ENCODE results near the gene USP6NL. TPM values are rescaled to one million over a fixed set of nuclear protein-coding genes. Genes with fewer than 3 reads are reported as not detected.

Gene USP6NL
- total and polyA plus RNA-seq, 2 of the 13 experiments (the other 11 are each of a cell fraction or from before 2014, with no cell fraction given) = 10.5 to 22.9 TPM

DNA sequence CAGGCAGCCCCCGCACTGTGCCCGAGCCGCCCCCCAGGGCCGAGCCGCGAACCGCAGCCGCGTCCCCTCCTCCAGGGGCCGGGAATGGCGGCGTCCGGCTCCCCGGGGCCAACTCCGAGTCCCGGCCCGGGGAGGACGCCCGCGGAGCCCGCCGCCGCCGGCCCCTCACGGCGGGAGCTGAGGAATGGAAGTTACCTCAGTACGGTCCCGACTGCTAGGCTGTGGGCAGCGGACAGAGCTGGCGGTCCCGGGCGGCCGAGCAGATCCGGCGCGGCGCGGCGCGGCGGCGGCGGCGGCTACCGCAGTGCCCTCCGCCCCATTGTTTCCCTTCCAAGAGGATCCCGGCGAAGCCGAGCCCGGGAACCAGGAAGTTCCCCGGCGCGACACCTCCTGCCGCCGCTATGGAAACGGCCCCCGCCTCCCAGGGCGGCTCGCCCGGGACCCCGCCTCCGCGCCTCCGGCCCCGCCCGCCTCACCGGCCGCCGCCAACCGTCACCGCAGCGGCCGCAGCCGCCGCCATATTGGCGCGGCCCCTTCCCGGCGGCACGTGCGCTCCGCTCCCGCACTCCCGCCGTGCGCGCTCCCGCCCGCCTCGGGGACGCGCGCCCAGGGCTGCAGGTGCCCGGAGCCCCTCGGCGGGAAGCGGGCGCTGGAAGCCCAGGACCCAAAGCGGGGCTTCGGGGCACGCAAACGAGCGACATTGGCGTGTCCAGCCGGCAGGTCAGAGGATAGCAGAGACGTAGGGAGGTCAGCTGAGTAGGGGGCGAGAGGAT lies at the start of gene USP6NL (continued):
- TF ChIP-seq, protein P1, sequence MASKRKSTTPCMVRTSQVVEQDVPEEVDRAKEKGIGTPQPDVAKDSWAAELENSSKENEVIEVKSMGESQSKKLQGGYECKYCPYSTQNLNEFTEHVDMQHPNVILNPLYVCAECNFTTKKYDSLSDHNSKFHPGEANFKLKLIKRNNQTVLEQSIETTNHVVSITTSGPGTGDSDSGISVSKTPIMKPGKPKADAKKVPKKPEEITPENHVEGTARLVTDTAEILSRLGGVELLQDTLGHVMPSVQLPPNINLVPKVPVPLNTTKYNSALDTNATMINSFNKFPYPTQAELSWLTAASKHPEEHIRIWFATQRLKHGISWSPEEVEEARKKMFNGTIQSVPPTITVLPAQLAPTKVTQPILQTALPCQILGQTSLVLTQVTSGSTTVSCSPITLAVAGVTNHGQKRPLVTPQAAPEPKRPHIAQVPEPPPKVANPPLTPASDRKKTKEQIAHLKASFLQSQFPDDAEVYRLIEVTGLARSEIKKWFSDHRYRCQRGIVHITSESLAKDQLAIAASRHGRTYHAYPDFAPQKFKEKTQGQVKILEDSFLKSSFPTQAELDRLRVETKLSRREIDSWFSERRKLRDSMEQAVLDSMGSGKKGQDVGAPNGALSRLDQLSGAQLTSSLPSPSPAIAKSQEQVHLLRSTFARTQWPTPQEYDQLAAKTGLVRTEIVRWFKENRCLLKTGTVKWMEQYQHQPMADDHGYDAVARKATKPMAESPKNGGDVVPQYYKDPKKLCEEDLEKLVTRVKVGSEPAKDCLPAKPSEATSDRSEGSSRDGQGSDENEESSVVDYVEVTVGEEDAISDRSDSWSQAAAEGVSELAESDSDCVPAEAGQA (IDR thresholded peaks at IDR 0.05; ENCODE audit: low read depth) = peak; percentile 84; the same call in 1 of the 2 replicates
- TF ChIP-seq, protein P1 (CRISPR knock-in tag; IDR thresholded peaks at IDR 0.05; ENCODE audit: borderline replicate concordance) = no peak
- TF ChIP-seq ZNF460 (CRISPR knock-in tag; IDR thresholded peaks at IDR 0.05; ENCODE audit: borderline replicate concordance) = no peak
- TF ChIP-seq AHR (CRISPR knock-in tag; IDR thresholded peaks at IDR 0.05) = no peak
- peak; percentile 26 for TF ChIP-seq DBP (CRISPR knock-in tag; IDR thresholded peaks at IDR 0.05; ENCODE audit: not compliant biosample characterization)
- TF ChIP-seq KAT8 (CRISPR knock-in tag; IDR thresholded peaks at IDR 0.05) = 0 out of 2 replicates have a peak, but pooled peaks have one; percentile 13
- TF ChIP-seq TFDP2 (CRISPR knock-in tag; IDR thresholded peaks at IDR 0.05) = peak; percentile 62; the same call in 1 of the 2 replicates
- TF ChIP-seq MED13 (CRISPR knock-in tag; IDR thresholded peaks at IDR 0.05) = 0 out of 2 replicates have a peak, but pooled peaks have one; percentile 10
- peak; percentile 39; the same call in 1 of the 2 replicates for TF ChIP-seq EEA1 (CRISPR knock-in tag; IDR thresholded peaks at IDR 0.05; ENCODE audit: borderline replicate concordance)
- TF ChIP-seq MTA1 (CRISPR knock-in tag; IDR thresholded peaks at IDR 0.05; ENCODE audit: borderline replicate concordance) = peak; percentile 11; the same call in 1 of the 2 replicates

Measured in HepG2 (cell line).